Activated CD4-positive, alpha-beta T cell treated with anti-CD3 and anti-CD28 coated beads, Interleukin-2, amount 50 U/mL, for 4 hours (primary cell): ENCODE data around the gene SFT2D1.
"Not testable (repeated sequence)": the region's sequence is repeated elsewhere in the genome, so short reads cannot be mapped to it uniquely, and the experiment has no call there.

Experiments used
- DNase-seq, 2 experiments: peaks; one replicate each; pipeline ENCODE4 v3.0.0-alpha.2; 2020

SFT2D1 gene

DNA sequence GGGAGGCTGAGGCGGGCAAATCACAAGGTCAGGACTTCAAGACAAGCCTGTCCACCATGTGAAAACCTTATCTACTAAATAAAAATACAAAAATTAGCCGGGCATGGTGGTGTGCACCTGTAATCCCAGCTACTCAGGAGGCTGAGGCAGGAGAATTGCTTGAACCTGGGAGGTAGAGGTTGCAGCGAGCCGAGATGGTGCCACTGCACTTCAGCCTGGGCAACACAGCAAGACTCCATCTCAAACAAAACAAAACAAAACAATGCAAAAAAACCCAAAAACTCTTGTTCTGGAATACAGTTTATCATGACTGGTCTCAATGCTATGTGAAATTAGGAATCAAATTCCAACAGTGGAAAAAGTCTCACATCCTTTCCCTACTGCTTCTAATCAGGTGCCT is 20.1 kb upstream of the SFT2D1 start:
- not testable (repeated sequence) for DNase-seq

DNA sequence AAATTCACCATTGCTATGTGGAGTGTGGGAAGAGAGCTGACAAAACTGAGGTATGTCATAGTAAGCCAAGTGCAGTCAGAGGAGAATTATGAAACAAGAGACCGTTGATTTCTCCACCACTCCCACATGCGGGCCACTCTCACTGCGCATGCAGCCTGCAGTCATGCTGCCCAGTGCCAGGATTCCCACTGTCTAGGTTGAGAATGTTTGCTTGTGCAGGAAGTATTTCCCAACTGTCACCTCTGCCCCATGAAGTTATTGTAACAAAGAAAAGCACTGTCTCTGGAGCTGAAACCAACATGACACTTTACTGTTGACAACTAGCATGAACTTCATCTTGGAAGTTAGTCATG is 18.7 kb upstream of the SFT2D1 start:
- no peak for DNase-seq

GRCh38 chr6:166360243-166361076 is 18.1 kb upstream of the SFT2D1 start:
- no peak for DNase-seq

DNA sequence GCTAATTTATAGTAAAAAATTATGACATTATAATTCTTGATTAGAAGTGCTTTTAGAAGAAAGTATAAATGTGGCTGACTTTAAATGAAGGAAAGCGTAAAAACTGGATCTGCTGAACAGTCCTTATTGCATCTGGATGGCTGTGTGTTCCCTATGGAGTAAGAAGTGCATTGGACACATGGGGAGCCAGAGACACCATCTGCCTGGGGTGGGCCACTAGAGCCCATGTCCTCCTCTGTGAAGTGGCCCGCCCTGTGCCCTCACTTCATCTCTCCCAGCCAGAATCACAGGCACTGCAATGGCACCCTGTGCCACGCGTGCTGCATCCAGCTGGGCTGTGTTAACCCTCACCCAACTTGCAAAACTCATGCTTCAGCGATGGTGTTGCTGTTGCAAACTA is 13.2 kb upstream of the SFT2D1 start:
- DNase-seq = no peak

GRCh38 chr6:166354965-166355364 is 12.6 kb upstream of the SFT2D1 start:
- no peak for DNase-seq

GRCh38 chr6:166354143-166354542 is 11.8 kb upstream of the SFT2D1 start:
- no peak for DNase-seq

GRCh38 chr6:166353507-166353906 is 11.2 kb upstream of the SFT2D1 start:
- DNase-seq = no peak

- no peak for DNase-seq
Observed at GRCh38 chr6:166352923-166353322, 10.6 kb upstream of the SFT2D1 start.

DNA sequence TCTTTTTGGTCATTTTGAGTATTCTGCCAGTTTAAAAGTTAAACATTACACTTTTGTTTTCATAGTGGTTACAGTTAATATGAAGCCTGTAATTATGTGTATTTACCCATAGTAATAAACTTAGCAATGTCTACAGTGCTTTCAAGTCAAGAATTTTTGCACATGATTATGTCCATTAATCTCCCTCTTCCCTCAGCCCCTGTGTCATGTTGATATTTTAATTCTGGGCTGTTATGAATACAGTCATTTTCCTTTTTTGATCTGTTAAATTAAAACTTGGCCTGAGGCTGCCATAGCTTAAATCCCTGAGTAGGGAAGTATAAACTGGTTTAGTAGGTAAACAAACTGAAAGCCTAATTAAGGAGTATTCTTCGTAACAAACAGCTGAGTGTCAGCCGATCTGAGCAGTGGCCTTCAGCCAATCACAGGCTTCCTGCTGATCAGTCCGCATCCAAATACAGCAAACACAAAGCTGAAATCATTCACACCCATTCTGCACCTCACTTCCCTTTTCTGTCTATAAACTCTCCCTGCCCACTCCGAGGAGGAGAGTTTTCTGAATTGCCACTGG is 9.5 kb upstream of the SFT2D1 start:
- no peak for DNase-seq

DNA sequence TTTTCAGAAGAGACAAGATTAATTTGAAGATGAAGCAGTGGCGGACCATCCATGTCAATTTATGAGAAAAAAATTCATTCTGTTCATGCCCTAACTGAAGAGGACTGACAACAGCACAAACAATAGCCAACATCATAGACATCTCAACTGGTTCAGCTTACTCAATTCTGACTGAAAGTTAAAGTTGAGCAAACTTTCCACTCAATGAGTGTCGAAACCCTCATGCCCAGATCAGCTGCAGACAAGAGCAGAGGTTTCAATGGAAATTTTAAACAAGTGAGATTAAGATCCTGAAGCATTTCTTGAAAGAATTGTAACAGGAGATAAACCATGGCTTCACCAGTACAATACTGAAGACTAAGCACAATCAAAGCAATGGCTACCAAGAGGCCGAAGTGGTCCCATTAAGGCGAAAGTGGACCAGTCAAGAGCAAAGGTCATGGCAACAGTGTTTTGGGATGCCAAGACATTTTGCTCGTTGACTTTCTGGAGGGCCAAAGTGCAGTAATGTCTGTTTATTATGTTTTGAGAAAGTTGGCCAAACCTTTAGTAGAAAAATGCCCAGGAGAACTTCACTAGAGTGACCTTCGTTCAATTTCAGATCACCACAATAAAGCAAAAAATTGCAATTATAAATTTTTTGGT is 6.1 kb upstream of the SFT2D1 start:
- no peak for DNase-seq

DNA sequence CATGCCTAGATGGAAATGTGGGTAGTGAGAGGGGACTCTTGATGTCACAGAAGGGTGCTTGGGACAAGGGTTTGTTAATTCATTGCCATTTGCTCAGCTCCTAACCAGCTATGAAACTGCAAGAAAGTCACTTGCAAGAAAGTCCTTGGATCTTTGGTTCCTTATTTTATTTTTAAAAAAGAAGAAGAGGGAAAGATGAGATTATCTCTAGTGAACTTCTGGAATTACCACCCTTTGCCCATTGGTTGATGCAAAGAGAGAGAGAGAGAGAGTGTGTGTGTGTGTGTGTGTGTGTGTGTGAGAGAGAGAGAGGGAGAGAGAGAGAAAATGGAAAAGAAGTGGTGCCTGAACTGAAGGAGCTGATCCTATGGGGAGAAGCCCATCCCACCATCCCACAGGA is 4.6 kb upstream of the SFT2D1 start:
- DNase-seq = no peak

DNA sequence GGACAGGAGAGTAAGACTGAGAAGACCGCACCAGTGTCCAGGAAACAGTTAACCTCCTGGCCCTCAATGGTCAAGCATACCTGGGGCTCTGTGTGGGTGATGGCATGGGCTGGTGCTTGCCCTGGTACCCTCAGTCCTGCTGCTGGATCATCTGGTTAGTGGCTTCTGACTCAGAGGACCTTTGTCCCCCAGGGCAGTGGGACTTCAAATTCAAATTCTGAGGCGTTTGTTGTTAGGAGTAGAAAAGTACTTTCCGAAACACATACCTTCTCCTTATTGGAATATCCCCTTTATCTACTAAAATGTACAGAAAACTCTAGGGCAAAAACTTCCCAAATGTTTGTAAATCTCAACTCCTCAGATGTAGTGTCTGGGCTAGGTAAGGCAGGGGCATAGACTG is 4.1 kb upstream of the SFT2D1 start:
- DNase-seq = no peak

- not testable (repeated sequence) for DNase-seq
Observed at GRCh38 chr6:166345672-166346071, 3.3 kb upstream of the SFT2D1 start.

GRCh38 chr6:166344921-166345320 is 2.6 kb upstream of the SFT2D1 start:
- not testable (repeated sequence) for DNase-seq

DNA sequence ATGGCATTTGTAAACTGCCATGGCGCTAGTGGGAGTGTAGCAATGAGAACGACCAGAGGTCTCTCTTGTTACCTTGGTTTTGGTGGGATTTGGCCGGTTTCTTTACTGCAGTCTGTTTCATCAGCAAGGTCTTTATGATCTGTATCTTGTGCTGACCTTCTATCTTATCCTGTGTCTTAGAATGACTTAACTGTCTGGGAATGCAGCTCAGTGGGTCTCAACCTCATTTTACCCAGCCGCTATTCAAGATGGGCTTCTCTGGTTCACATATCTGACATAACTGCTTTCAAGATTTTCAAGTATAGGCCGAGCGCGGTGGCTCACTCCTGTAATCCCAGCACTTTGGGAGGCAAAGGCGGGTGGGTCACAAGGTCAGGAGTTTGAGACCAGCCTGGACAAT is 1.9 kb upstream of the SFT2D1 start:
- no peak for DNase-seq

- no peak for DNase-seq
Observed at GRCh38 chr6:166343150-166343487, 774 bp upstream of the SFT2D1 start.

- no peak for DNase-seq
Observed at GRCh38 chr6:166341977-166342348, 382 bp downstream of the SFT2D1 start.

GRCh38 chr6:166341464-166341863 is 881 bp downstream of the SFT2D1 start:
- DNase-seq = no peak

DNA sequence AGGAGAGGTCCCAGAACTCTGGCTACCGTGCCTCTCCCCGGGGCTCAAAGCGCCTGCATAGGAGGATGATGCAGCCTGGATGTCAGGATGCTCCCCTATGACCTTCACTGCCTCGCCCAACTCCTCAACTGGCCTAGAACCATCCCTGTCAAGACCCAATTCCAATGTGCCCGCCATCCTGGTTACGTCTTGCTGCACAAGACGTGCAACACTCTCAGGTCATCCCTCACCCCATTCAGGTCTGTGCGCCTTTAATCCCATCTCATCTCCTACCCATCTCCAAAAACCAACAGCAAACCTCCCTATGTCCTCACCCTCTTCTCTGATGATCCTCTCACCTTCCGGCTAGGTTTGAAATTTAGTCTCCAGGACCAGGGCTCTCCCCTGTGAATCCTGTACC is 3.5 kb downstream of the SFT2D1 start:
- no peak for DNase-seq

DNA sequence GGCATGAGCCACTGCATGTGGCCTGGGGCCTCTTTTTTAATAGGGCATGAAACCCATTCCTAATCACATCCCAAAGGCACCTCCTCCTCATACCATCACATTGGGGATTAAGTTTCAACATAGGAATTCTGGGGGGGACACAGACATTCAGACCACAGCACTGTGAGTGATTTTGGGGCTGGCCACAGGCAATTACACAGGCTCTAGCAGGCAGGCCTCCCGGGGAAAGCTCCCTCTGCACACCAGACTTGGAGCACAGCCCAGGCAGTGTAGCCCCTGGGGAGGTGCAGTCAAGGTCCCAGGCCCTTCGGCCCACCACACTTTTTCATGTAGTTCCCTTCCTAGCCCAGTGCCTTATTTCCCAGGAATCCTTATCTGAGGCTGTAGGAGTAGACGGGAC is 5.5 kb downstream of the SFT2D1 start:
- DNase-seq = no peak

DNA sequence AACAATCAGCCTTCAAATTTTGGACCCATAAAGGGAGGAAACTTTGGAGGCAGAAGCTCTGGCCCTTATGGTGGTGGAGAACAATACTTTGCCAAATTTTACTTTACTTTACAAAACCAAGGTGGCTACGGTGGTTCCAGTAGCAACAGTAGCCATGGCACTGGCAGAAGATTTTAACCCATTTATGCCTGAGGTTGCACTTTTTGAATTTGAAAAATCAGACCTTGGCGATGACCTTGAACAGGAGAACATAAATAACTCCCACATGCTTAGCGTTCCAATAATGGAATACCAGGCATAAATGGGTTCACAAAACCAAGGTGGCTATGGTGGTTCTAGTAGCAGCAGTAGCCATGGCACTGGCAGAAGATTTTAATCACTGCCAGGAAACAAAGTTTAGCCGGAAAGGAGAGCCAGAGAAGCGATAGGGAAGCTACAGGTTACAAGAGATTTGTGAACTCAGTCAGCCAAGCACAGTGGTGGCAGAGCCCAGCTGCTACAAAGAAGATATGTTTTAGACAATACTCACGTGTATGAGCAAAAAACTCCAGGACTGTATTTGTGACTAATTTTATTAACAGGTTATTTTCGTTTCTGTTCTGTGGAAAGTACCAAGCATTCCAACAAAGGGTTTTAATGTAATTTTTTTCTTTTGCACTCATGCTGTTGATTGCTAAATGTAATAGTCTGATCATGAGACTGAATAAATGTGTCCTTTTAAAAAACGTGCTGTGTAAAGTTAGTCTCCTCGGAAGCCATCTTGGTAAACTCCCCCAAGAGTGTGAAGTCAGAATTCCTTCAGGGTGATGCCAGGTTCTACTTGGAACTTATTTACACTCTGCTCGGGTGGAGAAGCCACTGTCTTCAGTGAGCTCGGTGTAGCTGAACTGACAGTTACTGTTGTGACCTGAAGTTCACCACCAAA is 6.7 kb downstream of the SFT2D1 start:
- DNase-seq = no peak

- no peak for DNase-seq
Observed at GRCh38 chr6:166334878-166335277, 7.5 kb downstream of the SFT2D1 start.
